DOHH2 (cell line): ENCODE data around the gene SCAPER.

Source experiments
- H3F3A ChIP-seq: fragments of 200-600 bp; sonication (generic), shearing (Covaris generic); 2 replicates; pipeline ENCODE4 v1.6.0; 2016; ENCODE audit warnings: antibody characterized with exemption, mild to moderate bottlenecking; ENCODE audit not compliant: control insufficient read depth, insufficient read depth
- H3K27ac ChIP-seq: fragments of 200-600 bp; sonication (generic); 2 replicates; pipeline ENCODE4 v1.5.1; 2014; ENCODE audit warnings: low read depth, mild to moderate bottlenecking, low read length, moderate library complexity
- H3K27me3 ChIP-seq: fragments of 200-600 bp; sonication (generic); 2 replicates; pipeline ENCODE4 v1.6.1; 2014; ENCODE audit warnings: mild to moderate bottlenecking, low read length, mixed read lengths; ENCODE audit not compliant: control insufficient read depth
- H3K36me3 ChIP-seq: fragments of 200-600 bp; sonication (generic); 2 replicates; pipeline ENCODE4 v1.6.1; 2014; ENCODE audit warnings: mild to moderate bottlenecking, low read length, moderate library complexity, mixed read lengths; ENCODE audit not compliant: control insufficient read depth
- H3K4me1 ChIP-seq: fragments of 200-600 bp; sonication (generic); 2 replicates; pipeline ENCODE4 v1.6.1; 2014; ENCODE audit warnings: mild to moderate bottlenecking, low read length, mixed read lengths; ENCODE audit not compliant: control insufficient read depth
- H3K4me2 ChIP-seq: fragments of 200-600 bp; sonication (generic); 2 replicates; pipeline ENCODE4 v1.6.0; 2014; ENCODE audit warnings: mild to moderate bottlenecking, low read length, moderate library complexity
- H3K4me3 ChIP-seq: fragments of 200-600 bp; sonication (generic); 2 replicates; pipeline ENCODE4 v1.5.1; 2014; ENCODE audit warnings: mild to moderate bottlenecking, low read length, mixed read lengths
- H3K79me2 ChIP-seq: fragments of 200-600 bp; sonication (generic); 2 replicates; pipeline ENCODE4 v1.6.1; 2014; ENCODE audit warnings: mild to moderate bottlenecking, low read length, mixed read lengths; ENCODE audit not compliant: control insufficient read depth
- H3K9me2 ChIP-seq: fragments of 200-600 bp; sonication (generic); replicated peaks from 2 replicates; pipeline ENCODE4 v1.6.1; 2014; ENCODE audit warnings: mild to moderate bottlenecking, low read length, mixed read lengths; ENCODE audit not compliant: control insufficient read depth
- H3K9me3 ChIP-seq: fragments of 200-600 bp; sonication (generic); 2 replicates; pipeline ENCODE4 v1.6.1; 2014; ENCODE audit warnings: antibody characterized with exemption, low read length, mixed read lengths; ENCODE audit not compliant: control insufficient read depth, insufficient read depth
- H4K20me1 ChIP-seq: fragments of 200-600 bp; sonication (generic); 2 replicates; pipeline ENCODE4 v1.6.0; 2014; ENCODE audit warnings: low read depth, mild to moderate bottlenecking, antibody characterized with exemption, low read length, moderate library complexity; ENCODE audit not compliant: control insufficient read depth, insufficient read depth
- CTCF ChIP-seq: fragments of 200-600 bp; sonication (generic); IDR thresholded peaks from one replicate; pipeline ENCODE4 v1.5.1; 2014; ENCODE audit warnings: antibody characterized with exemption, mild to moderate bottlenecking, low read depth, low read length; ENCODE audit not compliant: poor library complexity, severe bottlenecking
- EZH2phosphoT487 ChIP-seq: fragments of 200-600 bp; sonication (generic); IDR thresholded peaks from 2 replicates; pipeline ENCODE4 v1.6.1; 2017; ENCODE audit warnings: borderline replicate concordance, mild to moderate bottlenecking, antibody characterized with exemption, low read length, moderate library complexity, mixed read lengths

The SCAPER gene

GRCh38 chr15:76936671-76937070 lies 31.5 kb upstream of the SCAPER start:
- no peaks in the 10 kb centered on the region for H3K9me3 ChIP-seq
- H3K79me2 ChIP-seq, result 0 out of 2 replicates have a peak, but pooled peaks cover 5% of the 10 kb centered on the region
- peaks cover 3% of the 10 kb centered on the region; the same call in 1 of the 2 replicates for H4K20me1 ChIP-seq
- peaks cover 28% of the 10 kb centered on the region for H3K4me1 ChIP-seq
- peaks cover 26% of the 10 kb centered on the region for H3K36me3 ChIP-seq
- TF ChIP-seq CTCF (no peak), EZH2phosphoT487 (no peak)
- peaks cover 6% of the 10 kb centered on the region; the same call in 1 of the 2 replicates for H3K27me3 ChIP-seq
- no peak overlapping the region for H3K4me3 ChIP-seq
- peaks cover 3% of the 10 kb centered on the region; the same call in 1 of the 2 replicates for H3F3A ChIP-seq
- H3K4me2 ChIP-seq, result no peak overlapping the region
- no peaks in the 10 kb centered on the region for H3K9me2 ChIP-seq
- no peak overlapping the region for H3K27ac ChIP-seq

- no peaks in the 10 kb centered on the region for H3K9me2 ChIP-seq
- H3K4me1 ChIP-seq, result peaks cover 34% of the 10 kb centered on the region
- peaks cover 6% of the 10 kb centered on the region; the same call in 1 of the 2 replicates for H3K27me3 ChIP-seq
- no peaks in the 10 kb centered on the region for H3K9me3 ChIP-seq
- H3F3A ChIP-seq, result peaks cover 3% of the 10 kb centered on the region; the same call in 1 of the 2 replicates
- no peak overlapping the region for H3K27ac ChIP-seq
- H3K79me2 ChIP-seq, result 0 out of 2 replicates have a peak, but pooled peaks cover 5% of the 10 kb centered on the region
- H4K20me1 ChIP-seq, result peaks cover 3% of the 10 kb centered on the region; the same call in 1 of the 2 replicates
- no peak for TF ChIP-seq CTCF
- no peak for TF ChIP-seq EZH2phosphoT487
- peak overlapping the region; percentile 63 for H3K4me2 ChIP-seq
- peaks cover 26% of the 10 kb centered on the region for H3K36me3 ChIP-seq
- peak overlapping the region; percentile 35; the same call in 1 of the 2 replicates for H3K4me3 ChIP-seq
Measured at GRCh38 chr15:76935620-76936019, 30.5 kb upstream of the SCAPER start.

- Histone ChIP-seq H3K79me2 (0 out of 2 replicates have a peak, but pooled peaks cover 5% of the 10 kb centered on the region), H3K4me3 (peak overlapping the region; percentile 75), H3K4me1 (peaks cover 35% of the 10 kb centered on the region), H3K36me3 (peaks cover 20% of the 10 kb centered on the region), H3K27me3 (peaks cover 19% of the 10 kb centered on the region), H3K4me2 (peak overlapping the region; percentile 94), H4K20me1 (peaks cover 3% of the 10 kb centered on the region; the same call in 1 of the 2 replicates), H3K9me2 (no peaks in the 10 kb centered on the region), H3K27ac (no peak overlapping the region), H3K9me3 (no peaks in the 10 kb centered on the region), H3F3A (peaks cover 3% of the 10 kb centered on the region; the same call in 1 of the 2 replicates)
- TF ChIP-seq EZH2phosphoT487 (no peak), CTCF (peak; percentile 17)
Measured at GRCh38 chr15:76932135-76932966, 27.2 kb upstream of the SCAPER start.
